Amygdala (tissue), 56 donors: ENCODE results near the gene CCNK.

Experiments used
- DNase-seq, 56 donors: peaks; one replicate each; lab custom pipeline; 2025; lab: John Stamatoyannopoulos, UW

The CCNK gene

GRCh38 chr14:99549684-99550083 lies 68.5 kb downstream of the CCNK start:
- no peak for DNase-seq

GRCh38 chr14:99550387-99550992 lies 69.3 kb downstream of the CCNK start:
- no peak for DNase-seq

DNA sequence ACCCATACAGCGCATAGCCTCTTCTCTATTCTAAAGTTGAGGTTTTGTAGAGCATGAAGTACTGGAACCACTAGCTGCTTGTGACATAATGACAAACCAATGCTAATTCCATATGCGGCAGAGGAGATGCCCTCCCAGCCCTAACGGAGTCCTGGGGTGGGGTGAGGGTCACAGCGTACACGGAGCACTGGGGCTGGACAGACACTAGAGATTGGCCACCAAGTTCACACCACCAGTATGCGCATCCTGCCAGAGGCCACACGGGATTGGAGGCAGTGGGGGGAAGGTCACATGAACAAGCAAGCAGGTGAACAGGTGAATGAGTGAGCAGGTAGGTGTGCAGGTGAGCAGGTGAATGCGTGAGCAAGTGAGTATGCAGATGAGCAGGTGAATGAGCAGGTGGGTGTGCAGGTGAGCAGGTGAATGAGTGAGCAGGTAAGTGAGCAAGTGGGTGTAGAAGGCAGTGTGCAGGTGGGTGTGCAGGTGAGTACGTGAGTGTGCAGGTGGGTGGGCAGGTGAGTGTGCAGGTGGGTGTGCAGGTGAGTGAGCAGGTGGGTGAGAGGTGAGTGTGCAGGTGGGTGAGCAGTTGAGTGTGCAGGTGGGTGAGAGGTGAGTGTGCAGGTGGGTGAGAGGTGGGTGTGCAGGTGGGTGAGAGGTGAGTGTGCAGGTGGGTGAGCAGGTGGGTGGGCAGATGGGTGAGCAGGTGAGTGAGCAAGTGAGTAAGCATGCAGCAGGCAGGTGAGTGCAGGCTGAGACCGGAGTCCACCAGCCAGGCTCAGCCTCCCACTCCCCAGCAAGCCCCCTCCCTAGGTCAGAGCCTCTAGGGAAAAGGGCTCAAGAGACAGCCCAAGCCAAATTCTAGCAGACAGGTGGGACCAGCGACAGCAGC lies 70.1 kb downstream of the CCNK start:
- no peak for DNase-seq

- no peak for DNase-seq
Measured at GRCh38 chr14:99552021-99552553, 70.9 kb downstream of the CCNK start.

DNA sequence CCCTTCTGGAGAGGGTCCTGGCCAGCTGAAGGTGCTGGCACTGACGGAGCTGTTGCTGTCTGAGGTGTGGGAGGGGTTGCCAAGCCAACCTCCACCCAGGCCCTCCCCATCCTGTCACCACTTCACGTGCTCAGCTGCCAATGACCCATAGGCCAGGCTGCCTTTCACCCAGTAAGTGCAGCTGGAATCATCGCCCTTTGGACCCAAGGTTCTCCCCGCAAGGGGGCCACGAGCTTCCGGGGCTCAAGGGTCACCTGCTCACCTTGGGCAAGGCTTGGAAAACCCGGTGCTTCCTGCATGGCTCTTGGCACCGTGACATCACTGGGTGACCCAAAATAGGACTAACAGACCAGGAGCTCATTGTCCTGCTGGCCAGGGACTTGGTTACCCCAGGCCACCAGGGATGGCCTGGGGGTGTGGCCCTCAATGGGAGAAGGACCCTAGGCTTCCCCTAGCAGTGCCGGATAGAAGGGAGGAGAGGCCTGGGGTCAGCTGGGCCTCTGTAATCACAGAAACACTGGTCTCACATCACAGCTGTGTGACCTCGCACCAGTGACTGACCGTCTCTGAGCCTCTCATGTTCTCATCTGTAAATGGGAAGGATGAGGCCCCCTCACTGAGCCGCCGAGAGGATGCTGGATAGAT lies 71.5 kb downstream of the CCNK start:
- DNase-seq = no peak

GRCh38 chr14:99554184-99554583 lies 73.0 kb downstream of the CCNK start:
- peak in 27 of 56 donors; percentile 15 to 70 (median 37) for DNase-seq

DNA sequence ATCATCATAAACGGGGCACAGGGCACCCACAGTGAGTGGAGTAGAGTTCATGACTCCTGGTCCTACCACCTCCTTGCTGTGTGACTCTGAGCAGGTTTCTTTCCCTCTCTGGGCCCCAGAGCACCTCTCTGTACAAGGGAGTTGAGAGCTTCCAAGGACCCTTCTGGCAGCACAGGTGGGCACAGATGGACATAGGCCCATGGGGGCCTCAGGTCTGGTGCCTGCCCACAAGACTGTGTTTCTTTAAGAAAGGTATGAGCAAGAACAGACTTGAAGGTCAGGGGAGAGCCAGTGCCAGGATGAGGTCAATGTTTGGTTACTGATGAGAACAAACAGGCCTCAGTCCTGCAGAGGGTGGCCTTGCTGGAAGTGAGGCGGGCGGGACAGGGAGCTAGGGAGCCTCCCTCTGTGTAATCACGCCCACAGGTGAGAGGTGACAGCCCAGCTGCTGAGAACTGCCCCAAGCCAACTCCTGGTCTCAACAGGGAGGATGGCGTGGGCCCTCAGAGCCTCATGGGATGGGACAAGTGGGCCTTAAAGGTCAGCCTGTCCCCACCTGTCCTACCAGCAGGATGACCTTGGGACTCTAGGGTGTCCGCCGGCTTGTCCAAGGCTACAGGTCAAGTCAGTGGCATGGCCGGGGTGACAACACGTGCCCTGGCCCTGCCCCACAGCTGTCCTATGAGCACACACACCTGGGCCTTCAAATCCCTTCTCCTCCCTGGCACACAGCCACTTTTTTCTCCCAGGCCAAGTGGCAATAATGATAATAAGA lies 73.7 kb downstream of the CCNK start:
- DNase-seq = no peak

DNA sequence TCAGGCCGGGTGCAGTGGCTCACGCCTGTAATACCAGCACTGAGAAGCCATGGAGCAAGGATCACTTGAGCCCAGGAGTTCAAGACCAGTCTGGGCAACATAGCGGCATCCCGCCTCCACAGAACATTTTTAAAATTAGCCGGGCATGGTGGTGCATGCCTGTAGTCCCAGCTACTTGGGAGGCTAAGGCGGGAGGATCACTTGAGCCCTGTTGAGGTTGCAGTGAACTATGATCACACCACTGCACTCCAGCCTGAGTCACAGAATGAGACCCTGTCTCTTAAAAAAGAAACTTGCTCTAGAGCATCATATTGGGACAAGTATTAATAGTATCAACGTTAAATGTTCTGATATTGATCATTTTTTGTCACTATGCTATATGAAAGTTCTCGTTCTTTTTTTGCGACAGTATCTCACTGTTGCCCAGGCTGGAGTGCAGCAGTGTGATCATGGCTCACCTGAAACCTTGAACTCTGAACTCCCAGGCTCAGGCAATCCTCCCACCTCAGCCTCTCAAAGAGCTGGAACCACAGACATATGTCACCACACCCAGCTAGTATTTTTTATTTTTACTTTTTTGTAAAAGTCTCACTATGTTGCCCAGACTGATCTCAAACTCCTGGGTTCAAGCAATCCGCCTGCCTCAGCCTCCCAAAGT lies 75.1 kb downstream of the CCNK start:
- no peak for DNase-seq

GRCh38 chr14:99559286-99559990 lies 78.2 kb downstream of the CCNK start:
- no peak for DNase-seq

GRCh38 chr14:99560403-99560802 lies 79.2 kb downstream of the CCNK start:
- no peak for DNase-seq

- peak in 2 of 56 donors; percentile 27 to 41 for DNase-seq
Measured at GRCh38 chr14:99560922-99561683, 79.9 kb downstream of the CCNK start.

GRCh38 chr14:99561864-99562263 lies 80.7 kb downstream of the CCNK start:
- no peak for DNase-seq
